Ovary (tissue), 3 donors: ENCODE data around the gene ABCA10.

Source experiments
- CTCF ChIP-seq, 3 donors: fragments of 450-650 bp in 2 of 3; fragments of 200-600 bp in 1 of 3; IDR thresholded peaks; one replicate each; pipeline versions ENCODE4 v1.5.1 to v1.8.0; 2016 to 2022; ENCODE audit warnings: antibody characterized with exemption in 3 of 3, mild to moderate bottlenecking in 1 of 3
- POLR2A ChIP-seq: fragments of 450-650 bp; IDR thresholded peaks from one replicate; pipeline ENCODE4 v1.6.1; 2017; ENCODE audit warnings: antibody characterized with exemption, mild to moderate bottlenecking, moderate library complexity
- donor health status: DM: no; HTN: no; CAD: no.

- TF ChIP-seq CTCF (IDR thresholded peaks at IDR 0.05) (no peak), POLR2A (no peak)
Measured at GRCh38 chr17:69271023-69271422, 42.4 kb upstream of the ABCA10 start.
